Uterus (tissue), 2 donors: Measurements from ENCODE around the gene PCSK9.

Experiments used
- CTCF ChIP-seq, 4 experiments: fragments of 200-600 bp in 2 of 4; fragments of 450-650 bp in 2 of 4; sonication (generic) in 2 of 4; IDR thresholded peaks; one replicate each; pipeline ENCODE4 v1.5.1; 2016 to 2019; ENCODE audit warnings: antibody characterized with exemption in 4 of 4, mild to moderate bottlenecking in 2 of 4, moderate library complexity in 1 of 4
- POLR2A ChIP-seq, 2 donors: fragments of 450-650 bp; IDR thresholded peaks; one replicate each; pipeline ENCODE4 v1.6.1; 2016; ENCODE audit warnings: antibody characterized with exemption in 2 of 2, mild to moderate bottlenecking in 1 of 2, moderate library complexity in 1 of 2

GRCh38 chr1:55078470-55078869, 39.1 kb downstream of the PCSK9 start:
- TF ChIP-seq CTCF (IDR thresholded peaks at IDR 0.05) = no peak
- no peak for TF ChIP-seq POLR2A (IDR thresholded peaks at IDR 0.05)
